SHP77 (cell line): ENCODE data around the gene DNAH17.
A peak's percentile ranks its signal among the peaks of the same experiment; 100 is the strongest.

Experiments used
- DNase-seq, 2 experiments: peaks; one replicate each; lab custom pipeline; 2025; lab: John Stamatoyannopoulos, UW

Gene DNAH17

DNA sequence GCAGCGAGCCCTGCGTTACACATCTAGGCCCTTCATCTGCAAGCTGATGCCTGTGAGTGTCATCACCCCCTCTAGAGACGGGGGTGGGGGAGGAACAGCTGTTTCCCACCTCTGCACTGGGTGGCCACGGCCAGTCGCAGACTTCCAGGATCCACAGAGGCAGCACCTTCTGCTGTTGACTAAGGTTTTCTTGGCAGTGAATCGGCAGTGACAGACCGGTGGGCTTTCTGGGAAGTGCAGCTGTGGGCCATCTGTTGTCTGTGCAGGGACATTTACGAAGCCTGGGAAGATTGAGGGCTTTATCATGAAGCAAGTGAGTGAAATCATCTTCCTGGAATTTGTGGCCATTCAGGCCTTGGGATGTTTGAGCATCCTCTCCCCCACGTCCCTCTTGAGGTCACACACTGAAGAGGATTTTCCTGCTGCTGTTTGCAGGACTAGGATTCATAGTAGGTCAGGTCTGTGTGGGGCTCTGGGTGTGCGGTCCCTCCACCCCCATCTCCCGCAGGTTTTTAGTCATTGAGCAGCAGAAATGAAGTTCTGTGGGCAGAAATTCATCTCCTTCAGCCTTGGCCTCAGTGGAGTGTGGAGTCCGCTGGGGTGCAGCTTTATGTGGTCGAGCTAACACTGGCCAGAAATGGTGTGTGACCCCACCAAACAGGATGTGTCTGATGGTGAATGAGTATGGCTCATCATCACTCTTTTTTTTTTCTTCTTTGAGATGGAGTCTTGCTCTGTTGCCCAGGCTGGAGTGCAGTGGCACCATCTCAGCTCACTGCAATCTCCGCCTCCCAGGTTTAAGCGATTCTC, 186.8 kb downstream of the DNAH17 start:
- no peak for DNase-seq

DNA sequence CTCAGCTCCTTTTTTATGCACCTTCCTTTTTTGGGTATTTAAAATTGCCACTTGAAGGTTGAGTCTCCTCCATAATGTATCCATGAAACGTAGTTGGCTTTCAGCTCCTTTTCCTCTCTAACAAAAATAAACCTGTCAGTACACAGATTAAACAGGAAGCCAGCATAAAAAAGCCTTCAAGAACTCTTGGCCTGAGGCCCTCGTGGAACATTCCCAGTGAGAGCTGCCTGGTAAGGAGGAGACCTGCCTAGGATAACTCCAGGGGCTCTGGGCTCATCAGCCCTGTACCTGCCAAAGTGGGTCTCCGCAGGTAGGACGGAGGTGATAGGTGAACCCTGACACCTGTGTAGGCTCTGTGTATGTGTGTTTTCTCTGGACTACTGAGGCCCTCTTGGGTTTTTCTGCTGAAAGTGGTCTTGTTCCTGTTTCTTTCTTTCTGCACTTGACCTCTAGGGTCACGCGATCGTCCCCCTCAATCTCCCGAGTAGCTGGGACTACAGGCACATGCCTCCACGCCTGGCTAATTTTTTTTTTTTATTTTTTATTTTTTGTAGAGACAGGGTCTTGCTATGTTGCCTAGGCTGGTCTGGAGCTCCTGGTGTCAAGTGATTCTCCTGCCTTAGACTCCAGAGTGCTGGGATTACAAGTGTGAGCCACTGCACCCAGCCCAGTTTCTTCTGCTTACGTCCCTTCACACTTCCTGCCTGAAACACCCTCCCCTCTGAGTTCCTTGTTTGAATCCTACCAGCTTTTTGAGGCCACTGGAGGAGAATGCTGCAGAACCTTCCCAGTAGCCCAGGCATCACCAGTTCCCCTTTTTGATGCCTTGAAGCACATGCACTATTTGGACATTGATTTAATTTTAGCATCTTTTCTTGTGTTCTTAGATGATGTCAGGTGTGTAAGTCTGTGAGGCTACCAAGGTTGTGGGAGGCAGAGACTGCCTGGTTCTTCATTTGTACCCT, 188.9 kb downstream of the DNAH17 start:
- DNase-seq, result no peak

DNA sequence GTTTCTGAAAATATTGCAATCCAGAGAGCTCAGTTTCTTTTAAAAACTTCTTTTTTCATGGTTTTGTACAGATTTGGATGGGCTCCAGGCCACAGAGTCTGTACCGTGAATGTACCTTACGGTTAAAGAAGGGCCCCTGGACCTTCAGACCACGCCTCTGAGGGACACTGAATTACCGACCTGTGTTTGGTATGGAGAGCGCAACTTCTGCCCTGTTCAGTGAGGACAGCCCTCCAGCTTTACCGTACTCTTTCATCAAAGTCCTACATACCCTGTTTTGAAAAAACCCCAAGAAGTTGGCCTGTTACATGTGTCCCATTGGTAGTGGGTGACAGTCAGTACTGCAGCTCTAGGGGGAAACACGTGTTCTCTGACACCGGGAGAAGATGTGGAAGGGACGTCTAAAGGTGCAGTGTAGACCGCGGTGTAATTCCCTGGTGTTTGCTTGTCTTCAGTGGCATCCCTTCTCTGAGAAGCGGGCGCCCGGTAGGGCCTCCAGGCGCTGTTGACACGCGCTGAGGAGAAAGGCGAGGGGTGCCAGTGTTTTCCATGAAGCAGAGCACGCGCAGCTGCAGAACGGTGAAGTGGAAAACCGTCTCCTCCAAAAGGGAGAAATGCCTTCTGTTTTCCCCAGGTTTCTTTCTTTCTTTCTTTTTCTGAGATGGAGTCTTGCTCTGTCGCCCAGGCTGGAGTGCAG, 192.6 kb downstream of the DNAH17 start:
- DNase-seq, result no peak

DNA sequence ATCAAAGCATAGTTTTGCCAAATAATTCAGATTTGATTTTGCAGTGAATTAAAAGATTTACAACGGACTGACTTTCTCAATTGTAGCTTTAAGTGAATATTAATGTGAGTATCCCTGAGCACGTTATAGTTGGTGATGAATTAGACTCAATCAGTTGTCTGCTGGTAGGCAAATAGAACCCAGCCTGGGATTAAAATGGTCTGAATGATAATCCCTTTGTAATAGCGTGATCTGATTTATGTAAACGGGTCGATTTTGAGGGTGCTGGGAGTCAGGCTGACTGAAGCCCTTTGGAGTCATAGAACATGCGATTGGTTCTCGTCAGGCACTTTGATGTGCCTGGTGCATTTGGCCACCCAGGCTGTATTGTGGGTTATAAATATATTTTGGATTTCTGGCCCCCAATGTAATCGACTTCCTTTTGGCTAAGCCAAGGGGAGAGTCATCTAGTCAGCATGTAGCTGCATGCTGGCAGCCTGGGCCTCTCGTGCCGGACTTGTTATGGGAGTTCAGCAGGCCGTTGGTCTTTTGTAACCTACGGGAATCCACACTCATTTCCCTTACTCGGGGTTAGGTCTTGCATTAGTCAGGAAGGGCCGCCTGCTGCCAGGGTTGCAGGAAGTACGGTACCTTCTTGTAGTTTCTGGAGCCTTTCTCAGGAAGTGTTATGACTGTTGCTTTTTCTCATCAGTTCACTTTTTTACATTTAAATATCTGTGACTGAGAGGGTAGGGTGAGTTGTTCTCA, 193.3 kb downstream of the DNAH17 start:
- DNase-seq, result no peak

DNA sequence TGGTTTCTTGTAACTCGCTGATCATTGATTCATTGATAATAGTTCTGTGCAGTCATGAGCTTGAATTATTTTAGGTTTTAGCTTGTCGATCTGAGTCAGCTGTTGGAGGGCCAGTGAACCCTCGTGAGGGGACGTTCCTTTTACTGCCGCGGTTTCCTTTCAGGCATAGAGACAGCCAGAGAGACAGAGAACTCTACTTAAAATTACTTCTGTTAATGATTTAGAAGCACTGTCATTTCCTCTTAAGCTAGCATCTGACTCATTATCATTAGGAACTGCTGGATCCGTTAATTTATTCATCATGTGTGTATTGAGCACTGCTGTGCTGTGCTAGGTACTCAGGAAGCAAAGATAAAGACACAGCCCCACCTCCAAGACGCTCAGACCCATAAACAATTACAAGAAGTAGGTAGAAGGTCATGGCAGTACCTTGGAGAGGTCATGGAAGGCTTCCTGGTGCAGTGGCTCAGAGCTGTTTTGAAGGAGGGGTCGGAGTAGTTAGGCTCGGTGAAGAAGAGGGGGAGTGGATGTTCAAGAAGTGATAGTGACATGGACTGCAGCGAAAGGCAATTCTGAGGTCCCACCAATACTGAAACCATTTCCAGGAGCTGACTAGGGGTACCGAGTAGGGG, 195.5 kb downstream of the DNAH17 start:
- DNase-seq, result no peak

GRCh38 chr17:78380370-78380769, 196.8 kb downstream of the DNAH17 start:
- no peak for DNase-seq

DNA sequence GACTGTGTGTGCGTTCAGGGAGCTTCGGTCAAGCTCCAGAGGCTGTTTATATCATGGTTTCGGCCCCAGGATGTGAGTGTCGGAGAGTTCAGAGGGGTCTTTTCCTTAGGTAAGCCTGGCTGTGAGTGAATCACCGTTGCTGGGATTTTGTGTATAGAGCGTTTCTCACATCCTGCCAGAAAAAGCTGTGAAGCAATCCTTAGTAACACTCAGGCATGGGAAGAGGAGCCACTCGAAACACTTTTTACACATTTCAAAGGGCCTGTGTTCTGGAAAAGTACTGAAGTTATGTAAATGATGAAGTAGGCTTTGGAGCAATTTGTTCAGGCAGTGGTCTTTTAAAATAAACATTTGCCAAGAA, 198.1 kb downstream of the DNAH17 start:
- no peak for DNase-seq

DNA sequence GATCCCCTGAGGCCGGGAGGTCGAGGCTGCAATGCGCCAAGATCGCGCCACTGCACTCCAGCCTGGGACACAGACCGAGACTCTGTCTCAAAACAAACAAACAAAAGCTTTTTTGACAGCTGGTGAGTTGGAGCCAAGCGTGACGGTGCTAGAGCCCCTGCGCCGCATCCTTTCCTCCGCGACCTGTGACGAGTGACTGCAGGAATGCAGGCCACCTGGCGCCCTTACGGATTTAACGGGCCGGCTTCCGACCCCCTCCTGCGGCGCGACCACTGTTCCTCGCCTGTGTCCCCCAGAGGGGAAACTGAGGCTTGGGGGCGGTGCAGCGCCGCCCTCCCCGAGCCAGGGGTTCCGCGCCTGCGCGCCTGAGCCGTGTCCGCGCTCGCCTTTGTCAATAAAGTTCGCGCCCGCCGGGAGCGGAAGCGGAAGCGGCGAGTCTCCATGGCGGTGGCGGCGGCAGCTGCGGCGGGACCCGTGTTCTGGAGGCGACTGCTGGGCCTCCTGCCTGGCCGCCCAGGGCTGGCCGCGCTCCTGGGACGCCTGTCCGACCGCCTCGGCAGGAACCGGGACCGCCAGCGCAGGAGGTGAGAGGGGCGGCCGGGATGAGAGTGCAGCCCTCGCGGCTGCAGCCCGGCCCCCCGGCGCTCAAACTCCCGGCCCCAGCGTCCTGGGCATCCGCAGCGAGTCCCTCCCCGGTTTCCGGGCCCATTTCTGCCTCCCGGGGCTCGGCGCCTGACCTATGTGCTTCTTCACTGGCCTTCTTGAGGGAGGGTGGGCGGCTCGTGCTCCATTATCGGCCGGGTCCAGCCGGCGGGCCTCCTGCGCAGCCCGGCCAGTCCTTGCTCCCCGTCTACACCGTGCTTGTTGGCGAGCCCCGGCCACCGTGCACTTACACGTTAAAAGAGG, 198.7 kb downstream of the DNAH17 start, which contains the start of gene PGS1:
Gene PGS1 (plus strand): TSS at position 425 of the 906 bp plus-strand sequence. CDS start 17 bp downstream, at position 442.
- DNase-seq, result peak; percentile 64 to 85

DNA sequence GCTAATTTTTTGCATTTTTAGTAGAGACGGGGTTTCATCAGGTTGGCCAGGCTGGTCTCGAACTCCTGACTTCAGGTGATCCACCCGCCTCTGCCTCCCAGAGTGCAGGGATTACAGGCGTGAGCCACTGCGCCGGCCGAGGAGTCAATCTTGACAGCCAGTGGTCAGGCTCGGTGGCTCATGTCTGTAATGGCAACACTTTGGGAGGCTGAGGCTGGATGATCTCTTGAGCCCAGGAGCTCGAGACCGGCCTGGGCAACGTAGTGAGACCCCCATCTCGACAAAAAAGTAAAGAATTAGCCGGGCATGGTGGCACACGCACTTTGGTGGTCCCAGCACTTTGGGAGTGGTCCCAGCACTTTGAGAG, 199.4 kb downstream of the DNAH17 start:
- DNase-seq, result no peak

DNA sequence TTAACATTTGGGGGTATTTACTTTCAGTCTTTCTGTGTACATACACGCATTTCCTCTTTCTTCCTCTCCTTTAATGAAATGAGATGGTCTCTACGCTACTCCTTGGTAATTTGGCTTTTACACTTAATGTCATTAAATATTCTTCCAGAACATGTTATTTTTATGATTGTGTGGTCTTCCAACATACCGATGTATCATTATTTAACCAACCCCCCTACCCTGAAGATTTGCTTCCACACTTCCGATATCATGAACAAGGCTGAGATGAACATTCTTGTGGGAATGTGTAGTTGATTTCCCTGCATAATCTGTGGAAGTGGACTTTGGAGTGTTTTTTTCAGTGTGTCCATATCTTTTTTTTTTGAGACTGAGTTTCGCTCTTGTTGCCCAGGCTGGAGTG, 201.0 kb downstream of the DNAH17 start:
- no peak for DNase-seq

DNA sequence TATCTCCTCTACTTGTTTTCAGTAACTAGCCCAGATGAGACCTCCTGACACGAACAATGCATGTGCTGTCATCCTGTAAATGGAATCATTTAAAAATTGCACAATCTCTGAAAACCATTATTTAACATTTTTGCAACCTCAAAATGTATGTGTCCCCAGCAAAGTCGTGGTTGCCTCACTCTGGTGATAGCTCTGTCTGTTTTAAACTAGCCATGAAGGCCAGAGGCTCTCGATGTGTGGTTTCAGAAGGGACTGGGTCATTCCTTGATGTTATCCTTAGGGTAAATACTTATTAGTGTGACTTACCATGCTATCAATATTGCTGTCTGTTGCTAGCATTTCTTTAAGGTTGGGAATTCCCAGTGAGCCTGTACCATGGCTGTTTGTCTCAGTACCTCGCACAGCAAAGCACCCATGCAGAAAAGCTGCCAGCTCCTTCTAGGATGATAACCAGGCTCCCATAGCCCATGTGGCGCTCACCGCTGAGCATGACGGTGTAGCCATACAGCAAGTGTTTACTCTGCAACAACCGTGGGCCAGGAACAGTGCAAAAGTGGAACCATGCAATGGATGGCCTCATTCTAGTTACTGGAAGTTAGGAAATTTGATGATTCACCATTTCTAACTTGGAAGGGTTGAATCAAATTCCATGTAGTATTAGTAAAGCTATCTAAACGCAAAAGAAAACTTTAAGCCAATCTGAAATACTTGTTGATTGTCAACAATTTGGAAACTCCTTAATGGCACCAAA, 201.6 kb downstream of the DNAH17 start:
- DNase-seq, result no peak

DNA sequence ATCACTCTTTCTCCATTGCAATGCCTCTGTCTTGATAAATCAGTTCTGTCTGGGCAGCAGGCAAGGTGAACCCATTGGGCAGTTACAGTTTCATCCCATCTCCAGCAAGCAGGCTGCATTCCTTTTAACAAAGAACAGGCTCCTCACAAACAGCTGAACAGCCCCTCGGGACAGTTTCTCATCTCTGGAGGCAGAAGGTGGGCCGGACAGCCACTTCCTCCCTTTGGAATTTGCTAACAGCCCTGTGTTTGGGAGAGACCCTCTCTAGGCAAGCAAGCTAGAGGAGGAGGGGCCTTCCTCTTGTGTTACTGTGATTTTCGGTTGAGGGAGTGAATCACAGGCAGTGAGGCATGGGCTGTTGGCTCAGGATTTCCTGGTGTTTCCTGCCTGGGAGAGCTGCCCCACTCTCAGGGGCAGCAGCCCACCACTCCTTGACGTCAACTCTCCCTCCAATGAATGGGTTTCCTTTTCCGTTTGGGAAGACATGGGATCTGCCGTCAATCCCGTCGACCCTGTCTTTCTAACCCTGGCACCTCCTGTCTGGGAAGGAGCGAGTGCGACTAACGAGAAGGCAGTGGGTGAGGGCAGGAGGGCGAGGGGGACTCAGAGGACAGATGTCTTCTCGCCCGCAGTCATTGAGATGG, 202.4 kb downstream of the DNAH17 start:
- no peak for DNase-seq

DNA sequence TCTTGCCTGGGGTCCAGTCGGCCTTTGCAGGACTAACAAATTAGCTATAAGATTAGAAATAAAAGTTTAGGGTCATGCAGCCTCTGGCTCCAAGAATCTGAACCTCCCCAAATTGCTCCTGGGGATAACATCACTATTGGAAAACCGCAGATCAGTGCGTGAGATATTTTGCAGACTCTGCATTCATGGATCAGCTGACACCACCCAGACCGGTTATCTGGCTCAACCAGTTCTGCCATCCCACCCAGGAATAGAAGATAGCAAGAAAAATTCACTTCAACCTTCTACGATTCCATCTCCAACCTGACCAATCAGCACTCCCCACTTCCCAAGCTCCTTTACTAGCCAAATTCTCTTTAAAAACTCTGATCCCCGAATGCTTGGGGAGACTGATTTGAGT, 203.0 kb downstream of the DNAH17 start:
- DNase-seq, result no peak
